Trophoblast cell (in vitro differentiated cells and primary cell): ENCODE results near the gene TRAF2.

Experiments
- DNase-seq, 2 donors: peaks; one replicate each; pipeline ENCODE4 v3.0.0-alpha.2; 2016
- H2AFZ ChIP-seq: 2 replicates; pipeline ENCODE4 v1.6.1; 2013; ENCODE audit warnings: low read length, moderate library complexity, mild to moderate bottlenecking; ENCODE audit not compliant: insufficient read depth, poor library complexity
- H2AK5ac ChIP-seq: 2 replicates; pipeline ENCODE4 v1.6.1; 2013; ENCODE audit warnings: mild to moderate bottlenecking, low read length
- H2BK120ac ChIP-seq: 2 replicates; pipeline ENCODE4 v1.6.1; 2013; ENCODE audit warnings: low read length, mild to moderate bottlenecking, moderate library complexity; ENCODE audit not compliant: insufficient read depth, poor library complexity
- H2BK12ac ChIP-seq: 2 replicates; pipeline ENCODE4 v1.6.1; 2013; ENCODE audit warnings: mild to moderate bottlenecking, low read length, moderate library complexity
- H2BK5ac ChIP-seq: 2 replicates; pipeline ENCODE4 v1.6.1; 2013; ENCODE audit warnings: low read length, low read depth, moderate library complexity, mild to moderate bottlenecking; ENCODE audit not compliant: poor library complexity
- H3K14ac ChIP-seq: 2 replicates; pipeline ENCODE4 v1.6.1; 2013; ENCODE audit warnings: mild to moderate bottlenecking, low read length
- H3K18ac ChIP-seq: 2 replicates; pipeline ENCODE4 v1.6.1; 2013; ENCODE audit warnings: mild to moderate bottlenecking, low read length
- H3K23ac ChIP-seq: 2 replicates; pipeline ENCODE4 v1.6.1; 2013; ENCODE audit warnings: low read length
- H3K27ac ChIP-seq: 2 replicates; pipeline ENCODE4 v1.5.1; 2013; ENCODE audit warnings: low read depth, mild to moderate bottlenecking, inconsistent platforms, low read length, moderate library complexity
- H3K27me3 ChIP-seq: 2 replicates; pipeline ENCODE4 v1.6.1; 2013; ENCODE audit warnings: inconsistent platforms, mild to moderate bottlenecking, low read length, moderate library complexity; ENCODE audit not compliant: insufficient read depth
- H3K36me3 ChIP-seq, 2 experiments: 1 replicate in 1 of 2; 2 replicates in 1 of 2; pipeline ENCODE4 v1.6.1; 2013; ENCODE audit warnings: low read length in 2 of 2, mild to moderate bottlenecking in 2 of 2, moderate library complexity in 1 of 2; ENCODE audit not compliant: insufficient read depth in 2 of 2, control insufficient read depth in 1 of 2
- H3K4ac ChIP-seq: 2 replicates; pipeline ENCODE4 v1.6.1; 2013; ENCODE audit warnings: low read depth, mild to moderate bottlenecking, low read length, moderate library complexity
- H3K4me1 ChIP-seq, 2 experiments: 1 replicate in 1 of 2; 2 replicates in 1 of 2; pipeline ENCODE4 v1.6.1; 2013; ENCODE audit warnings: low read length in 2 of 2, mild to moderate bottlenecking in 2 of 2, moderate library complexity in 1 of 2; ENCODE audit not compliant: insufficient read depth in 2 of 2, control insufficient read depth in 1 of 2
- H3K4me2 ChIP-seq: 2 replicates; pipeline ENCODE4 v1.6.1; 2013; ENCODE audit warnings: inconsistent platforms, mild to moderate bottlenecking, low read length, moderate library complexity
- H3K4me3 ChIP-seq: 2 replicates; pipeline ENCODE4 v1.5.1; 2013; ENCODE audit warnings: mild to moderate bottlenecking, low read depth, low read length, inconsistent platforms
- H3K79me1 ChIP-seq: one replicate; pipeline ENCODE4 v1.6.1; 2013; ENCODE audit warnings: low read length
- H3K79me2 ChIP-seq: 2 replicates; pipeline ENCODE4 v1.6.1; 2013; ENCODE audit warnings: low read length, mild to moderate bottlenecking; ENCODE audit not compliant: control insufficient read depth, insufficient read depth, poor library complexity
- H3K9ac ChIP-seq: 2 replicates; pipeline ENCODE4 v1.6.1; 2013; ENCODE audit warnings: mild to moderate bottlenecking, low read length
- H3K9me3 ChIP-seq: 2 replicates; pipeline ENCODE4 v1.6.1; 2013; ENCODE audit warnings: low read depth, mild to moderate bottlenecking, control low read depth, inconsistent platforms, low read length; ENCODE audit not compliant: insufficient read depth
- H4K12ac ChIP-seq: 2 replicates; pipeline ENCODE4 v1.6.1; 2013; ENCODE audit warnings: low read depth, mild to moderate bottlenecking, low read length, moderate library complexity
- H4K8ac ChIP-seq: 2 replicates; pipeline ENCODE4 v1.6.1; 2013; ENCODE audit warnings: low read depth, mild to moderate bottlenecking, low read length, moderate library complexity
- H4K91ac ChIP-seq: one replicate; pipeline ENCODE4 v1.6.1; 2013; ENCODE audit warnings: low read depth, mild to moderate bottlenecking, low read length, moderate library complexity
- WGBS: extraction: QIAGEN DNeasy Blood & Tissue Kit; methylation state at CpG from one replicate; pipeline ENCODE4 v1.1.7; 2013; ENCODE audit warnings: missing lambda C conversion rate; ENCODE audit not compliant: insufficient read length, insufficient coverage; ENCODE audit errors: extremely low coverage; 5-methylcytosine and 5-hydroxymethylcytosine counted together

Gene TRAF2

GRCh38 chr9:136853596-136854112 is 32.7 kb upstream of the TRAF2 start:
- Histone ChIP-seq H3K18ac (no peak overlapping the region), H3K36me3 (peaks cover 21 to 26% of the 10 kb centered on the region in 2 experiments), H3K27me3 (no peaks in the 10 kb centered on the region), H3K23ac (no peak overlapping the region), H3K79me2 (peaks cover 3% of the 10 kb centered on the region), H4K91ac (no peak overlapping the region), H2BK12ac (no peak overlapping the region), H4K12ac (no peak overlapping the region), H2AK5ac (no peak overlapping the region), H3K4ac (no peak overlapping the region), H3K14ac (no peak overlapping the region), H3K9me3 (peaks cover 5% of the 10 kb centered on the region), H2AFZ (no peak overlapping the region), H4K8ac (no peak overlapping the region), H2BK120ac (no peak overlapping the region), H3K9ac (no peak overlapping the region), H3K27ac (no peak overlapping the region), H2BK5ac (no peak overlapping the region), H3K4me1 (peaks cover 13% of the 10 kb centered on the region in 2 experiments), H3K4me3 (no peak overlapping the region), H3K4me2 (no peak overlapping the region), H3K79me1 (peaks cover 4% of the 10 kb centered on the region)
- WGBS: no CpG with 5 or more reads among the region's 18 CpGs
- DNase-seq: no peak

GRCh38 chr9:136854113-136854841 is 32.0 kb upstream of the TRAF2 start:
- H2AK5ac ChIP-seq: no peak overlapping the region
- H3K79me2 ChIP-seq: peaks cover 3% of the 10 kb centered on the region
- no peak overlapping the region for H4K12ac ChIP-seq
- no peak overlapping the region for H3K4me3 ChIP-seq
- H3K4me1 ChIP-seq: peaks cover 13% of the 10 kb centered on the region in 2 experiments
- H3K27me3 ChIP-seq: no peaks in the 10 kb centered on the region
- H3K9ac ChIP-seq: no peak overlapping the region
- H3K18ac ChIP-seq: no peak overlapping the region
- H2BK5ac ChIP-seq: no peak overlapping the region
- H3K36me3 ChIP-seq: peaks cover 27 to 32% of the 10 kb centered on the region in 2 experiments
- no peak overlapping the region for H2BK12ac ChIP-seq
- H3K23ac ChIP-seq: no peak overlapping the region
- no peak overlapping the region for H2BK120ac ChIP-seq
- H3K14ac ChIP-seq: no peak overlapping the region
- no peak overlapping the region for H2AFZ ChIP-seq
- no peak overlapping the region for H3K27ac ChIP-seq
- WGBS: no CpG with 5 or more reads among the region's 30 CpGs
- H3K79me1 ChIP-seq: peaks cover 2% of the 10 kb centered on the region
- no peak overlapping the region for H4K91ac ChIP-seq
- no peak for DNase-seq
- no peak overlapping the region for H3K4ac ChIP-seq
- H3K9me3 ChIP-seq: peaks cover 5% of the 10 kb centered on the region
- H4K8ac ChIP-seq: no peak overlapping the region
- no peak overlapping the region for H3K4me2 ChIP-seq

- Histone ChIP-seq H4K91ac (no peak overlapping the region), H3K36me3 (peaks cover 33 to 36% of the 10 kb centered on the region in 2 experiments), H4K8ac (no peak overlapping the region), H3K4me3 (no peak overlapping the region), H2BK5ac (no peak overlapping the region), H3K14ac (no peak overlapping the region), H2BK120ac (no peak overlapping the region), H3K4me2 (no peak overlapping the region), H3K4ac (no peak overlapping the region), H3K9ac (no peak overlapping the region), H3K27me3 (no peaks in the 10 kb centered on the region), H3K9me3 (peaks cover 5% of the 10 kb centered on the region), H3K27ac (no peak overlapping the region), H3K4me1 (peaks cover 11% of the 10 kb centered on the region in 2 experiments), H2AK5ac (no peak overlapping the region), H3K79me2 (peaks cover 1% of the 10 kb centered on the region), H3K18ac (no peak overlapping the region), H2BK12ac (no peak overlapping the region), H2AFZ (no peak overlapping the region), H3K23ac (no peak overlapping the region), H4K12ac (no peak overlapping the region), H3K79me1 (no peaks in the 10 kb centered on the region)
- WGBS: no CpG with 5 or more reads among the region's 23 CpGs
- DNase-seq: no peak
Measured at GRCh38 chr9:136854842-136855460, 31.4 kb upstream of the TRAF2 start.

- Histone ChIP-seq H2AK5ac (no peak overlapping the region), H3K4ac (no peak overlapping the region), H3K79me2 (no peaks in the 10 kb centered on the region), H3K27me3 (no peaks in the 10 kb centered on the region), H4K91ac (no peak overlapping the region), H4K8ac (no peak overlapping the region), H2BK5ac (no peak overlapping the region), H4K12ac (no peak overlapping the region), H3K14ac (no peak overlapping the region), H3K4me1 (peaks cover 5 to 8% of the 10 kb centered on the region in 2 experiments), H3K18ac (no peak overlapping the region), H3K9ac (no peak overlapping the region), H3K79me1 (no peaks in the 10 kb centered on the region), H2AFZ (no peak overlapping the region), H2BK12ac (no peak overlapping the region), H3K36me3 (peaks cover 32 to 34% of the 10 kb centered on the region in 2 experiments), H3K4me2 (no peak overlapping the region), H3K9me3 (peaks cover 5% of the 10 kb centered on the region), H3K23ac (no peak overlapping the region), H3K27ac (no peak overlapping the region), H2BK120ac (no peak overlapping the region), H3K4me3 (no peak overlapping the region)
- no peak for DNase-seq
- WGBS: no CpG with 5 or more reads among the region's 26 CpGs
Measured at GRCh38 chr9:136855461-136856078, 30.7 kb upstream of the TRAF2 start.
